Smooth muscle cell of the coronary artery (primary cell): ENCODE data around the gene ALG9. TPM values are rescaled to one million over a fixed set of nuclear protein-coding genes. Genes with fewer than 3 reads are reported as not detected.

Source experiments
- total RNA-seq: library from RNA; depleted of rRNA; stranded (reverse); fragments of >200 nt; gene quantifications from 2 replicates; pipeline ENCODE4 v1.2.3, GENCODE V29; 2014; ENCODE audit warnings: low replicate concordance

Gene ALG9
- 15.3 and 23.5 TPM in 2 replicates for total RNA-seq

GRCh38 chr11:111870886-111871692, at the start of gene ALG9:
Gene ALG9, minus strand, starts transcription at chr11:111871581. Its CDS starts 99 bp downstream, at chr11:111871482.

GRCh38 chr11:111918390-111919256, 47.2 kb upstream of the ALG9 start, which contains the start of gene C11orf52:
Gene C11orf52, plus strand, starts transcription at chr11:111918913. Its CDS starts 60 bp downstream, at chr11:111918973.

GRCh38 chr11:111912535-111912934, 41.2 kb upstream of the ALG9 start, which contains the start of gene HSPB2:
Gene HSPB2, plus strand, starts transcription at chr11:111912734. Its CDS starts 96 bp downstream, at chr11:111912830.

GRCh38 chr11:111911563-111912401, 40.4 kb upstream of the ALG9 start, which contains the start of gene CRYAB:
Gene CRYAB, minus strand, starts transcription at chr11:111911770. Its CDS starts 46 bp downstream, at chr11:111911724.

GRCh38 chr11:111878849-111879636, 7.7 kb upstream of the ALG9 start, which contains the start of the genes CFAP68 and FDXACB1:
Gene CFAP68, plus strand, starts transcription at chr11:111879541. Its CDS starts 20 bp downstream, at chr11:111879561.
Gene FDXACB1, minus strand, starts transcription at chr11:111879165. Its CDS starts 33 bp downstream, at chr11:111879132.

GRCh38 chr11:111765984-111766833, 105.2 kb downstream of the ALG9 start, which contains the start of gene PPP2R1B:
Gene PPP2R1B, minus strand, starts transcription at chr11:111766389. Its CDS starts 28 bp downstream, at chr11:111766361.

Other genes with a start within 250 kb of the ALG9 start
- 21.7 and 24.1 TPM in 2 replicates for gene PPP2R1B, start 105.2 kb downstream of the ALG9 start, total RNA-seq
- gene FDXACB1, start 7.6 kb upstream of the ALG9 start, total RNA-seq, result 1.2 and 1.7 TPM in 2 replicates
- gene CFAP68, start 8.0 kb upstream of the ALG9 start, total RNA-seq, result 7.5 and 12.3 TPM in 2 replicates
- gene CRYAB, start 40.2 kb upstream of the ALG9 start, total RNA-seq, result 20.4 and 40.8 TPM in 2 replicates
- 1.2 and 1.9 TPM in 2 replicates for gene HSPB2, start 41.2 kb upstream of the ALG9 start, total RNA-seq
- 0.23 and 0.38 TPM in 2 replicates for gene C11orf52, start 47.3 kb upstream of the ALG9 start, total RNA-seq
- gene DIXDC1, start 65.8 kb upstream of the ALG9 start, total RNA-seq, result 17.4 and 21.0 TPM in 2 replicates
- 16.5 and 27.7 TPM in 2 replicates for gene DLAT, start 153.8 kb upstream of the ALG9 start, total RNA-seq
- gene PIH1D2, start 202.4 kb upstream of the ALG9 start, total RNA-seq, result 0.12 and 1.1 TPM in 2 replicates
- 11.8 and 19.3 TPM in 2 replicates for gene NKAPD1, start 202.7 kb upstream of the ALG9 start, total RNA-seq
- 54.2 and 99.0 TPM in 2 replicates for gene TIMM8B, start 215.2 kb upstream of the ALG9 start, total RNA-seq
- gene SDHD, start 215.3 kb upstream of the ALG9 start, total RNA-seq, result 137 and 158 TPM in 2 replicates